NOMO-1 treated with dmso at 0.1 percent for 144 hours (cell line): ENCODE measurements around the gene CSF2RB.

Experiments
- DNase-seq: peaks from one replicate; lab custom pipeline; 2025; ENCODE audit not compliant: unreplicated experiment; lab: John Stamatoyannopoulos, UW

The CSF2RB gene

DNA sequence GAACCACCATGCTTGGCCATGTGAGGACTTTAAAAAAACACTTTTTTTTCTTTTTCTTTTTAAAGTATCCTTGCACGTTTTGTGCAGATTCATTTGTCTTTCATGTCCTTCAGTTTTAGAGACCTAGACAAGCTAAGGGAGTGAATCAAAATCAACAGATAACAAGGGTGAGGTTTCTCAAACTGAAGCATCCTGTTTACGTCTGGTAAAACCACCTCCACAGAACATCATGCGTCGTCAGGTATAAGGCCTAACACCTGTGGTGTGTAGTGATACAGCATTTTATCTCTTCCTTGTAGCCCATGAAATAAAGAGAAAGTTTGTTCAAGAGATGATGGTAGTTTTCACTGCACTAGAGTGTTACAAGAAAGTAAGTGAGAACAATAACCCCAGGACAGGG lies 26.3 kb upstream of the CSF2RB start:
- no peak for DNase-seq

GRCh38 chr22:36891646-36892045 lies 21.8 kb upstream of the CSF2RB start:
- no peak for DNase-seq

GRCh38 chr22:36892292-36892691 lies 21.1 kb upstream of the CSF2RB start:
- no peak for DNase-seq

DNA sequence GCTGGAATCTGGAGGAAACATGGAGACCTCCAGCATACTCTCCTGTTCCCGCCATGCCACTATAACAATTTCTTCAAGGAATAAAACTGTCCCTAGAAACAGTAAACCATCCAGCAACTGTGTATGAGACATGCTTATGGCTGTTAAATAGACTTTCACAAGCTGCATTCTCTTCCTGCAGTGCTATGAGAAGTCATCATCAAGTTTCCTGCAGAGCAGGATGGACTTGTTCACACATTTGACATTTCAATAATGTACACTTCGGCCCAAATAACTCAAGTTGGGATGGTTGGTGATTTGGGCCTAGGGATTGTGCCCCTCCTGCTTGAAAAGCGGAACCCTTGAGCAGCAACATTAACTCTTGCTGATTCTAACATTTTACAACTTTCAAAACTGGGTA lies 20.2 kb upstream of the CSF2RB start:
- DNase-seq: no peak

DNA sequence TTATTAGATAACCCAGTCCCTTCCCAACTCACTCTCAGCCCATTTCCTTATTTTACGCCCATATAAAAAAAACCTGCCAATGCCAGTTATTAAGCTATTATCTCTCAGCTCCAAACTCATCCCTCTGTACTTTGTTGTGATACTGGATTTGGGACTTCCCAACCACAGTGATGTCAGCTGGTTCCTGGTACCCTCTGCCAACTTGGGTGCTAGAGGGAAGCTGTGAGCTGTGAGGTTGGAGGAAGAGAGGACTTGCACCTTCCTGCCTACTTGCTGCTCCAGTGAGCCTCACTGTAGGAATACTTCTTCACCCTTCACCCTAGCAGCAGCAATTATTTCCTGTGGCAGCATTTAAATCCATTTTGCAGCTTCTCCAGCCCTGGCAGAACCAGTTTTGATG lies 19.2 kb upstream of the CSF2RB start:
- no peak for DNase-seq

DNA sequence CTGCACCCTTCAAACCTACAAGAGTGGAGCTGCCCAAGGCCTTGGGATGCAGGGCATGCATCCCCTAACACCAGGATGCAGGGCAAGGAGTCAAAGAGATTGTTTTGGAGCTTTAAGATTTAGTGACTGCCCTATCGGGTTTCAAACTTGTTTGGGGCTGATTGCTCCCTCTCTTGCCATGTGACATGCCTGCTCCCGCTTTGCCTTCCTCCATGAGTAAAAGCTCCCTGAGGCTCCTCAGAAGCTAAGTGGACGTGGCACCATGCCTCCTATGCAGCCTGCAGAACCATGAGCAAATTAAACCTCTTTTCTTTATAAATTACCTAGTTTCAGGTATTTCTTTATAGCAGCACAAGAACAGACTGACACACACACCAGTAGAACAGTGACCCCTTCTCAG lies 15.8 kb upstream of the CSF2RB start:
- DNase-seq: no peak

DNA sequence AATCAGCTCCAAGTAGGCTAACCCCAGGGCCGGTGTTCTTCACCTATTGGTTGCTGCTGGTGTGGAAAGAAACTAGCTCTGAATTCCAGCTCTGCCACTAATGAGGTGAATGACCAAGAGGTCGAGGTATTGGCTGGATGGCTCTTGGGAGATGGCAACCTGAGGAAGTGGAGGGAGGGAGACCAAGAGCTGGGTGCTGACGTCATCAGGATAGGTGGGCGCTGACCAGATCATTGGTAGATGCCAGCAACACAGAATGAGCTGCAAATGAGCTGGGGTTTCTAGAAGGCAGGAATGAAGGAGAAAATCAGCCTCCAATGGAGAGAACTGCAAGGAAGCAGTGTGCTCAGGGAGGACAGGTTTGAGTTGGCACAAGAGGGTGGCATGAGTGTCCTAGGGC lies 14.7 kb upstream of the CSF2RB start:
- DNase-seq: no peak

- DNase-seq: no peak
Observed at GRCh38 chr22:36899498-36899897, 13.9 kb upstream of the CSF2RB start.

DNA sequence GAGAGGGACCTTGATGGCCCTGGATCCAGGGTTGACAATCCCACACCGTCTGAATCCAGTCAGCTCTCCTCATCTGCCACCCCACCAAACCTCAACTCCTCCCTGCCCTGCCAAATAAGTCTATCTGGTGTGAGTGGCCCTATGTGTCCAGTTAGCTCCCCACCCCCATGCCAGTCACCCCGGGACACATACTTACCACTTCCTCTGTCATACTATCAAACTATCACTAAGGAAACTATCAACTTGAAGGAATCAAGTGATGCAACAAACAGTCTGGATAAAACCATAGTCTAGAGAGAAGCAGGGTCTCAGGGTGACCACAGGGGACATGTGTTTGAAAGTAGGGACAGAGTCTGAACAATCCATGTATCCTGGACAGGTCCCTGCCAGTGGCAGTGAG lies 13.2 kb upstream of the CSF2RB start:
- DNase-seq: no peak

DNA sequence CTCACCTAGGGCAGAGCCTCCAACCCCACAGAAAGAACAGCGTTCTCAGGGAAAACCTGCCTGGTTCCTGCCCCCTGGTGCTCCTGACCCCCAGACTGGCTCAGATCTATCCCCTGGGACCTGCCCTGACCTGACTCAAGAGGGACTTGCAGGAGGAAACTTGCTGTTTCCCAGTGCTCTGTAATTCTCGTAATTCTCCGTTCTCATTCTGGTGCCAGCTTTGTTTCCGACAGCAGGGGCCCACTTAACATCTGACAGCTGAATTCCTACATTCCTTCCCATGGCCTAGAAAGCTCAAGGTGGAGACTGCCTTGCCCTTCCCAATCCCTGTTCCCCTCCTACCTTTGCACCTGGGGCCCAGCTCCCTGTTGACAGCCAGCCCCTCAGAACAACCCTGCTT lies 12.5 kb upstream of the CSF2RB start:
- no peak for DNase-seq

DNA sequence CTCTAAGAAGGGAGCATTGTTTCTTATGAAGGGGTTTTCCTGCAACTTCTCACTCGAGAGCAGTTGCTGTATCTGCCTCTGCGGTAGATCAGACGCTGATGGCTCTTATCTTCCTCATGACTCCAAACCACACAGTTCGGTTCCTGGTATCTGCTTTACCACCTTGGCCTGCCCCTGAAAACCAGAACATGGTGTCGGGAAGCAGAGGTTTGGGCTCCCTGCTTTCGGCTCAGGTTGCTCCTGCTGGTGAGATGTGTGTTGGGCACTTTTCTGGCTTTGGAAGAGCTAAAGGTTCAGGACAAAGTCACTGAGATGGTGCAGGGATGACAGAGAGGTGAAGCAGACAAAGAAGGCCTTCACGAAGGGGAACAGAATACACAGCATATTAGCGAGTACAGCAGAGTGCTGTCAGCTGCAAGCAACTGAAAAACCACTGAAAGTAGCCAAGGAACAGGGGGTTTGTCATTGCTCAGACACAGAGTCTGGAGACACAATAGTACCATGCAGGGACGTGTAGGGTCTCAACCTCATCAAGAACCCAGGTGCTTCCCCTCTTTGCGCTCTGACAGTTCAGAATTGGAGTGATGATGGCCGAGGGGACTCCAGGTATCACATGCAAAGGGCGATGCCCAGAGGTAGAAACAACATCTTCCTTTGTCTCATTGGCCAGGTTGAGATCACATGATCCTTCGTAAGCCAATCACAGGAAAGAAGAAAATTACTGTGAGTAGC lies 11.9 kb upstream of the CSF2RB start:
- no peak for DNase-seq

DNA sequence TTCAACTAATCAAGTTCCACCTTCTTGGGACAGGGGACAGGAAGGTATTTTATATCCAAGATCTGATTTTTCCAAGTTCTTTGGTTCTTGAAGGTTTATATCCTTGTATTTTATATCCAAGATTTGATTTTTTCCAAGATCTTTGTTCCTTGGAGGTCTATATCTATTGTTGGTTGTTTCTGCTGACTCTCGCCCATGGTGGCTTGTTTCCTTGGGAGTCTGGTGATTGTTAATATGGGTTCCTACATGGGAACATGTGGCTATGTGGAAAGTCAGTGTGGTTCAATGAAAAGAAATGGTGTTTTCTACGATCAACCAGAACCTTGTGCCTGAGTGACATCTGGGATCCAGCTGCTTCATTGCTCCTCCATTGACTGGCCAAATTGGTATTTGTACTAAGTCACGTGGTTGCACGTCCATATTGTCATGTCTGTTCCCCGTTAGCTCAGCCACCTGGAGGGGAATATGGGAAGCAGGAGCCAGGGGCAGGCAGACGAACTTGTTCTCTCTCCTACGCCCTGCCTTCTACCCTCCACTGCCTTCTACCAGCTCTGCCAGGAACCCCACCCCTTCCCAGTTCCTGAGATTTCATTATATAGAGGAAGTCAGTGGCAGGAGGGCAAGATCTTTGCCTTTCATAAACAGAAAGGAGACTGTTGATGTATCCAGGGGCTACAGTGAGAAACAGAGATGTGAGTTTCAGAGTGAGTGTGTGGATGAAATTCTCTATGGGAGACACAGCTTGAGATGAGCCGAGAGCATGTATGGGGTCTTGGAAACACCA lies 11.1 kb upstream of the CSF2RB start:
- no peak for DNase-seq

DNA sequence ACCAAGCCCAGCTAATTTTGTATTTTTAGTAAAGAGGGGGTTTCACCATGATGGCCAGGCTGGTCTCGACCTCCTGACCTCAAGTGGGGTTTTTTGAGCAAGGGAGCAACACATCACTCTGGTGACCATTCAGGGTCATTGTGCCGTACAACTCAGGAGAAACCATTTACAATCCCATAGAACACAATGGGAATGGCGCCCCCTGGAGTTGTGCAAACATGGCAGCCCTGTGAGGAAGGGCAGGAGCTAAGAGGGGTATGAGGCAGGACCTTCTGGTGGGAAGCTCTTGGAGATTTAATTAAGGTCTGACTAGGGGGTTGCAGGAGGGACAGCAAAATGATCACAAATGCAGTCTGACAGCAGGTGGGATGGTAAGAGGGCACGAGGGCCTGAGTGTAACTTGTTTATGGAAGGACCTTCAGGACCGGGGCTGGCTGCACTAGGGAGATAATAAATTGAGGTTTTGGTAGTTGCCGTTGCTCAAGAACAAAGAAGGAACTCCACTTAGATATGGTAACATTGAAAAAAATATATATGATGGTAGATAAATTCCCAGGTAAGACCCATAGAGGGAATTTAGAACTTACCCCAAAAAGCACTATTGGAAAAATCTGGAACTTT lies 9.1 kb upstream of the CSF2RB start:
- no peak for DNase-seq

DNA sequence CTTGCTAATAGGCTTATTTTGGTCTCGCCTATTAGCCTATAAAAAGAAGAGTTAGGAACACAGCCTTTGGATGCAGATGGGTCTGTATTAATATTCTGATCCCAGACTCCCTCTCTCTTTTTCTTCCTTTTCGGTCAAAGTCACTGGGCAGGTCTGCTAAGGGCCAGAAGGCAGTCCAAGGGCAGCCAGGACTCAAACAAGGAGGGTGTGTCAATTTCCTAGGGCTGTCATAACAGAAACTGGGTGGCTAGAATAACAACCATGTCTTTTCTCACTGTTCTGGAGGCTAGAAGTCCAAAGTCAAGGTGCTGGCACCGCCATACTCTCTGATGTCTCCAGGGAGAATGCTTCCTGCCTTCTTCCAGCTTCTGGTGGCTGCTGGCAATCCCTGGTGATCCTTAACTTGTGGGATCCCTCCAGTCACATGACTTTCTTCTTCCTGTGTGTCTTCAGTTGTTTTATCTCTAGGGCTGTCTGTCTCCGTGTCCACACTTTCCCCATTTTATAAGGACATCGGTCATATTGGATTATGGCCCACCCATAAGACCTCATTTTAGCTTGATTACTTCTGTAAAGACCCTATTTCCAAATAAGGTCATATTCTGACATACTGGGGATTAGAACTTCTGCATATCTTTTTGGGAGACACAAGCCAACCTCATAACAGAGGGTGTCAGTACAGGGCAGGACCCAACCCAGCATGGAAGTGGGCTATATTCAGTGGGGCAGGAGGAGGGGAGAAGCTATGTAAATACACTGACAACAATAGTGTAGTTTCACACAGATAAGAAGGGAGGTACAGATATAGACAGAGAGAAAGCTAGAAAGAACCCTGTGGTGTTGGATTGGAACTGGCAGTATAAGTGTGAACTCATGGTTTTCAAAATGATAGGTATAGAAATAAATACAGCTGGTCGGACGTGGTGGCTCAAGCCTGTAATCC lies 5.9 kb upstream of the CSF2RB start:
- no peak for DNase-seq

DNA sequence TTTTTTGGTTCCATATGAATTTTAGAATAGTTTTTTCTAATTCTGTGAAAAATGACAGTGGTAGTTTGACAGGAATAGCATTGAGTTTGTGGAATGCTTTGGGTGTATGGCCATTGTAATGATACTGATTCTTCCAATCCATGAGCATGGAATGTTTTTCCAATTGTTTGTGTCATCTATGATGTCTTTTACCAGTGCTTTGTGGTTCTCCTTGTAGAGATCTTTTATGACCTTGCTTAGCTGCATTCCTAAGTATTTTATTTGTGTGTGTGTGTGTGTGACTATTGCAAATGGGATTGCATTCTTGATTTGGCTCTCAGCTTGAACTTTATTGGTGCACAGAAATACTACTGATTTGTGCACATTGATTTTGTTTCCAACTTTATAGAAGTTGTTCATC lies 3.0 kb upstream of the CSF2RB start:
- DNase-seq: no peak

DNA sequence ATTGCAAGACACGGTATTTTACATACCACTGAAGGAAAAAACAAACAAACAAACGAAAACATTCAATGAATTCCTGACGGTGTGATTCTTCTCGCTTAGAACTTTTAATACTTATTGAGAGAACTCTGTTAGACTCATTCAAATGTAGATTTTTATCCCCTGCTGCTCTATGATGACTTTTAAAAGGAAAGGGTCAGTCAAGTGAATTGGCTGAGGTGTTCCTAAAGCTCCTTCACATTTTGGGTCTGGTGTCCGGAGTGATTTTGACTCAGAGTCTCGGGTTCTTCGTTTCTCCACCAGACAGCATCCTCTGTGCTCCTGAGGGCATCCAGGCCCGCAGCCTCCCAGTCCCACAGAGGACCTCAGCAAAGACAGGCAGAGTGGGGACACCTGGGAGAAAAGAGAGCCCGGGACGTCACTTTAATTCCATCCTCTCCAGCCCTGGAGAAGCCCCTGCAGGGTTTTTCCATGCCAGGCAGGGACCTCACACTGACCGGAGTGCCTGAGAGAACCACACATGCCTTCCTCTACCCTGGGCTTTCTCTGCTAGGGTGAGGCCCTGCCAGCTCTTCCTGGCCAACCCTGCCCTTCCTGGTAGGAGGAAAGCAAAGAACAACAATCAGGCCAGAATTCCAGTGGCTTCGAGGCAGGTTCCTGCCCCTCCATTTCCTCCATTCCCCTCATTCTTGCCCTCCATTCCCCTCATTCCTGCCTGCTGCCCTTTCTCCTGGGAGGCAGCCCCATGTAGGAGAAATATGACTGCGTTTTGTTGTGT lies 1.4 kb upstream of the CSF2RB start:
- no peak for DNase-seq

- DNase-seq: no peak
Observed at GRCh38 chr22:36912694-36913426, 568 bp upstream of the CSF2RB start.

DNA sequence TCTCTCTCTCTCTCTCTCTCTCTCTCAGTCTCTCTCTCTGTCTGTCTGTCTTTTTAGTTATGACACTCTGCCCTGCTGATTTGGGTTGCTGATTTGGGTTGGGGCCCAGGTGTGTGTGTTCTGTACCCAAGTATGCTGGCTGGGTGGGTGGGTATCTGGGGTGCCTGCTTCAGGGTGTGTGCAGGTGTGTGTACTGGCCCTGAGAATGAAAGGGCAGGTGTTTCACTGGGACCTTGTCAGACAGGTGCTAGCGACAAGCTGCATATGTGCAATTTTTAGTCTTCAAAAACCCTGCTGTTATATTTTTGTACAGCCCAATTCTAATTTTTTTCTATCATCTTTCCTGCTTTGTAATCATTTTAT lies 943 bp downstream of the CSF2RB start:
- DNase-seq: no peak

GRCh38 chr22:36916034-36916433 lies 2.6 kb downstream of the CSF2RB start:
- DNase-seq: no peak
